KOPT-K1 (cell line): ENCODE data around the gene CALHM5.
"Not testable (repeated sequence)": the region's sequence is repeated elsewhere in the genome, so short reads cannot be mapped to it uniquely, and the experiment has no call there.

Experiments
- H3K27ac ChIP-seq: fragments of 200-600 bp; sonication (generic); 2 replicates; pipeline ENCODE4 v1.5.1; 2016; ENCODE audit warnings: antibody characterized with exemption, mild to moderate bottlenecking, low read depth, low read length; ENCODE audit not compliant: poor library complexity, severe bottlenecking
- H3K36me3 ChIP-seq: fragments of 200-600 bp; sonication (generic); 2 replicates; pipeline ENCODE4 v1.5.1; 2017; ENCODE audit warnings: antibody characterized with exemption, mild to moderate bottlenecking, low read length, moderate library complexity; ENCODE audit not compliant: insufficient read depth
- H3K9me3 ChIP-seq: fragments of 200-600 bp; sonication (generic); 2 replicates; pipeline ENCODE4 v1.5.1; 2017; ENCODE audit warnings: antibody characterized with exemption, low read length, mild to moderate bottlenecking; ENCODE audit not compliant: insufficient read depth, poor library complexity, severe bottlenecking

CALHM5 gene

DNA sequence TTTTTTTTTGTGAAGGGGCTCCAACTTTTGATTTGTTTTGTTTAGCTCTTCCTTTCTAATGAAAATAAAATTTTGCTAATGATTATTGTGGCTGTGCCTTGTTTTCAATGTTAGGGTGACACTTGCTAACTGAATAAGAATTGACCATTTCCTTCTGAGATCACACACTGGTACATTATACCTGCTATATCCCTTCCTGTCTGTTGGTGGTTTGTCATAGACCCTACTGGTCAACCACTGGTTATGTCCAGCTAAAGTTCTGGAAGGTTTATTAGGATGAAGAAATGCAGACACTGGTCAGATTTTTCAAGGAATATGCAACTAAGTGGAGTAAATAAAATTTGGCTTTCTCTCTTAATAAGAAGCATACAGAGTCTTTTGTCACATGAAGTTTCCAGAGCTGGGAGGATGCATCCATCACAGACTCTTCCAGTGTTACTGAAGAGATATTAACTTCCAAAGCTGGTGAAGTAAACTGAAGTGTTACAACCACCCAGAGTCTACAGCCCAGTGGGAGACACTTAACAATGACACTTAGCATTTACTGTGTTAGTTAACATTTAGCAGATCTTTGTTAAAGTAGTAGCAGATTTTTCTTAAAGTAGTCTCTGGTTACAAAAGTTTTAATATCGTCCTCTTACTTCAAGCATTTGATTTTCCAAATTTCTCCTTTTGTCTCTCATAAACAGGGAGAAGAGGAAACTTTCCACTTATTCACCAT is 19.7 kb upstream of the CALHM5 start:
- no peak overlapping the region for H3K27ac ChIP-seq

DNA sequence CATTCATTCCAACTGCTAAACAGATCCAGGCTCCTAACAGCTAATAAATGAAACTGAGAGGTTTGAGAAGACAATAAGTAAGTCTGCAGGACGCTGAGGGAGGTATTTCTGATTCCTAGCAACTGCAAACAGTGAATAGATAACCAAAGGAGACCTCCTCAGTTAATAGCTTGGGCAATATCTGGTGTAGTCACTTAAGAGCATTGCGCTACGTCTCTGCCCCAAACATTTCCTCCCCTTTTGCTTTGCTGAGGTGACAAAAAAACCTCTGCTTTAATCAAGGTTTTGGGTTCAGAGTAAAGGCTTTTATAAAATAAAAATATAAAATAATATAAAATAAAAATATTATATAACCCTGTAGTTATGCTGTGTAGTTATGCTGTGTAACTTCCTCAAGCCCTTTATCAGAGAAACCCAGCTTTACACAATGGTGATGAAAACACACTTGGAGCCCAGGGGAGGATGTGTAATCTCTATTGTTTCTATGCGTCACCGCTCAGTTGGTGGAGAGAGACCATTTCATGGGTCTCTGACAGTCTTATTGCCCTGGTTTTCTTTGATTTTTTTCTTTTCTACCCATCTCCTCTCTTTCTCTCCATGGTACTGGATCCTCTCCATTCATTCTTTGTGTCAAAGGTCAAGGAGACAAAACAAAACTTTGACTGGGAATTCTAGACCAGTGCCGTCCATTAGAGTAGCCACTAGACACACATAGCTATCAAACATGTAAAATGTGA is 18.9 kb upstream of the CALHM5 start:
- no peaks in the 10 kb centered on the region for H3K9me3 ChIP-seq
- no peaks in the 10 kb centered on the region for H3K36me3 ChIP-seq
- no peak overlapping the region for H3K27ac ChIP-seq

More for the DNA sequence above, 19.7 kb upstream of the CALHM5 start:
- Histone ChIP-seq H3K9me3 (no peaks in the 10 kb centered on the region), H3K36me3 (no peaks in the 10 kb centered on the region)

DNA sequence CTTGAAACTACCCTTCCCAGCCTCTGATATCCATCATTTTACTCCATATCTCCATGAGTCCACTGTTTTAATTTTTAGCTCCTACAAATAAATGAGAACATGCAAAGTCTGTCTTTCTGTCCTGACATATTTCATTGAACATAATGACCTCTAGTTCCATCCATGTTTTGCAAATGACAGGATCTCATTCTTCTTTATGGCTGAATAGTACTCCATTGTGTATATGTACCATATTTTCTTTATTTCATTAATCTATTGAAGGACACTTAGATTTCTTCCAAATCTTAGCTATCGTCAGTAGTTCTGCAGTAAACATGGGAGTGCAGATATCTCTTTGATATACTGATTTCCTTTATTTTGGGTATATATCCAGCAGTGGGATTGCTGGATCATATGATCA is 16.3 kb upstream of the CALHM5 start:
- H3K36me3 ChIP-seq, H3K9me3 ChIP-seq, H3K27ac ChIP-seq: not testable (repeated sequence)

DNA sequence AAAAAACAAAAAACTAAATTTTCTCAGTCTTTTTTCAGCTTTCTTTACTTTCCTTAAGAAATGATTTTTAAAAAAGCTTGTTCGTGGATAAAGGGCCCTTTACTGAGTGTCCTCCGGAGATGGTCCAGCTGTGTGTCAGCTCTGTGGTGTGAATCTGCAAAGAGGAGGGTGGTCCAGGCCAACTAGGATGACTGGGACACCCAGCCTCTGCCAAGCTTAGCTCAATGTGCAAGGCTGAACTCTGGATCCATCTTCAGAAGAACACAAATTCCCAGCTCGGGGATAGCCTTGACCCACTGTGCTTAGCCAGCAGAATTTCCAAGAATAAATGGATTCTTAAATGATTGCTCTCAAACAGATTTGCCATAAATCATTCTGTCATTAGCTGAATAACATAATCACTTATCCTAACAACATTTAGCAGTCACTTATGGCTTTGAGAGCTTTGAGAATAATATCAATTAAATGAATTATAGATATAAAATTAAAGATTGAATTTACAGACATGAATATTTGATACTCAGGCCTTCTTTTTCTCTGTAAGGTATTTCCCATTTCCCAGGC is 14.2 kb upstream of the CALHM5 start:
- no peaks in the 10 kb centered on the region for H3K36me3 ChIP-seq
- H3K27ac ChIP-seq: no peak overlapping the region
- no peaks in the 10 kb centered on the region for H3K9me3 ChIP-seq

DNA sequence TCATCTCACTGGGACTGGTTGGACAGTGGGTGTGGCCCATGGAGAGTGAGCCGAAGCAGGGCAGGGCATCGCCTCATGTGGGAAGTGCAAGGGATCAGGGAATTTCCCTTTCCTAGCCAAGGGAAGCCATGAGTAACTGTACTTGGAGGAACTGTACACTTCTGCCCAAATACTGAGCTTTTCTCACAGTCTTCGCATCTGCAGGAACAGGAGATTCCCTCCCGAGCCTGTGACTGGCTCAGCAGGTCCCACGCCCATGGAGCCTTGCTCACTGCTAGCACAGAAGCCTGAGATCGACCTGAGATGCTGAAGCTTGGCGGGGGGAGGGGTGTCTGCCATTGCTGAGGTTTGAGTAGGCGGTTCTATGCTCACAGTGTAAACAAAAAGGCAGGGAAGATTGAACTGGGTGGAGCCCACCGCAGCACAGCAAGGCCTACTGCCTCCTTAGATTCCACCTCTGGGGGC is 10.4 kb upstream of the CALHM5 start:
- H3K36me3 ChIP-seq: no peaks in the 10 kb centered on the region
- no peak overlapping the region for H3K27ac ChIP-seq
- no peaks in the 10 kb centered on the region for H3K9me3 ChIP-seq

DNA sequence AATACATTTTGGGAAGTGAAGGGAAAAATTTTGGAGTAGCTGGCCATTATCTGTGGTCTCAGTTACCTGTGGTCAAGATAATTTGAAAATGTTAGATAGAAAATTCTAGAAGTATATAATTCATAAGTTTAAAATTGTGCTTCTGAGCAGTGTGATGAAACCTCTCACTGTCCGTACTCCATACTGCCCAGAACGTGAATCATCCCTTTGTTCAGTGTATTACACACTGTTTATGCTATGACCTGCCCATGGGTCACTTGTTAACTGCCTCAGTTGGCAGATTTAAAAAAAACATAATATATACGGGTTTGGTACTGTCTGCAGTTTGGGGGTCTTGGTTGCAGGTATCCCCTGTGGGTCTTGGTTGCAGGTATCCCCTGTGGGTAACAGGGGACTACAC is 4.1 kb upstream of the CALHM5 start:
- Histone ChIP-seq H3K9me3 (no peaks in the 10 kb centered on the region), H3K36me3 (no peaks in the 10 kb centered on the region), H3K27ac (no peak overlapping the region)

DNA sequence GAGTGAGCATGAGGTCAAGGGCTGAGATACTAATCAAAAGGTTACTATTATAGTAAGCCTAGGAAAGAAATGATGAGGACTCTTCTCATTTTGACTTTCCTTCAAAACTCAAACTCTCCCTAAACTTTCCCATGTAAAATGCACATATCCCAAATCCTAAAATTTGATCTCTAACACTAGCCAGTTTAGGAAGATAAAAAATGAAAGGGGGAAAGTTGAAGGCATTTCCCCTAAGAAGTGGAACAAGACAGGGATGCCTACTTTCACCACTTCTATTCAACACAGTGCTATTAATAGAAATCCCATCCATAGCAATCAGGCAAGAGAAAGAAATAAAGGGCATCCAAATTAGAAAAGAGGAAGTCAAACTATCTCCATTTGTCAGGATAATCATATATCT is 2.9 kb upstream of the CALHM5 start:
- H3K36me3 ChIP-seq: no peaks in the 10 kb centered on the region
- no peak overlapping the region for H3K27ac ChIP-seq
- H3K9me3 ChIP-seq: no peaks in the 10 kb centered on the region

DNA sequence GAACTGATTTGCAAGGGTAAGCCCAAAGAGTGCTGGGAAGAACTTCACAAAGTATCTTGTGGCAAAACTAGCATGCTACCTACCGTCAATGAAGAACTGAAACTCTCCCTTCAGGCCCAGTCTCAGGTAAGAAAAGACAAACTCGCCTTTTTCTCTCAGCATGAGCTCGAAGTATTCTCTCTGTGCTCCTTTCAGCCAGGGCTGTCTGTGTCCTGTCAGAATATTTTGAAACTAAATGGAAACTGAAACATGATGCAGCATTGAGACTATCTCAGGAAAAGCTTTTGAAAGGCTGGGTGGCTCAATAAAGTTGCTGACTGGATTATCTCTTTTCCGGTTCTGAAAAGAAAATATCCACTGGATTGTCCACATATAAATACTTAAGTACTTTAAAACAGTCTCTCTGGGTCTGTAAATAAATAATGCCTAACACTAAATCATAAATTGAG is 696 bp downstream of the CALHM5 start:
- Histone ChIP-seq H3K36me3 (no peaks in the 10 kb centered on the region), H3K27ac (no peak overlapping the region), H3K9me3 (no peaks in the 10 kb centered on the region)

DNA sequence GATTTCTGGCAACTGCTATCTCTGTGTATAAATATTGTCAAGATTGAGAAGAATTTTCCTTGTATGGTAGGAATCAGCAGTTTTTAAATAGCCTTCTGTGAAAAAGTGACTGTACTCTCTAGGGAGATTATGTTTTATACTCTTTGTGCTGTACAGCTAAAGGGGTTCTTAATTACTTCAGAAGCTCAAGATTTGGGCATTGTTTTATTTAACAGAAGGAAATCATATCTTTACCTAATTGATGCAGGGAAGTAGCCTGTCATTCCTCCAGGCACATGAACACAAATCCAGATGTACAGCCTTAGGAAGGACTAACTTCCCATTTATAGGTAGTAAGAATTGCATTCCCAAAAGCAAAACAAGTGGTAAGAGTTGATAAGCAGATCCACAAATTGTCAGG is 1.3 kb downstream of the CALHM5 start:
- no peaks in the 10 kb centered on the region for H3K36me3 ChIP-seq
- no peaks in the 10 kb centered on the region for H3K9me3 ChIP-seq
- no peak overlapping the region for H3K27ac ChIP-seq

DNA sequence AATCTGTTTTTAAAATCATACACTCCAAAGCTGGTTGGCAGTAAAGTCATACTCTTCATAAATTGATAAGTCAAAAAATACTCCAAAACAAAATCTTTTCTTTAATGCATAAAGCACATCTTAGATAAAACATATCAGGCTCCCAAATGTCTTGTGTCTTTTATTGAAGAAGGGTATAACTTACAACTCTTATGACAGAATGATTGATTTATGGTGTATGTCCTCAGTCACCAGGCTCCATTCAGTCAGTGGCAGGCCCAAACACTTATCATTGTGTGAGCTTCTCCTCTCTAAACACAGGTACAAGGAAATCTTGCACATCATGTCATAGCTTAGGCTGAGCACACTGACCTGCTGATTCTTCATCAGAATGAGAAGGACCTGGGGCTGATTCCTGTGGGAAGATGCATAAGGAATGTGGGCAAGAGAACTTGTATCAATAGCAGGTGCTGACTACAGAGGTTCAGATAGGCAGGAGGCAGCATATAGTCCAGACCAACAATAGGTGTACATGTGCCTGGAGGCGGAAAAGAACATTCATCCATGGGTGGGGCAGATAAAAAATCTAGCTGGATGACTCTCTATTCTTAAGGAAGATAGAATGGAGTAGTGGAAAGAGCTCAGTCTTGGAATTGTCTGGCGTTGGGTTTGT is 1.9 kb downstream of the CALHM5 start:
- Histone ChIP-seq H3K9me3 (no peaks in the 10 kb centered on the region), H3K27ac (no peak overlapping the region), H3K36me3 (no peaks in the 10 kb centered on the region)

DNA sequence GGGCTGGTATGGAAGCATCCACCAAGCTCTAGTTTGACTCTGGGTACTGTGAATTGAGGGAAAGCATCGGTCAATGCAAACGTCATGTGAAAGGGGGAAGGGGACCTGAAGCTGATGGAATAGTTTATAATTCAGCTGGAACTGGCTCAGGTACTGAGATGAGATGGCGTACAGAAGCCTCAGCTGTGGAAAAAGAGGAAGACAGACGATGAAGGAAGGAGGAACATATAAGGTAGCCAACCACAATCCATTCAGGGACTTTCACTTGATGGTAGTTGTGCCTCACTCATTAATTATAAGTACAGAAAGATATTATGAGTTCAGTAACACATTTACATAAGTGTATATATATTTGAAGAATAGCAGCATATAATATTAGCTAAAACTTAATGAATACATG is 2.7 kb downstream of the CALHM5 start:
- no peak overlapping the region for H3K27ac ChIP-seq
- no peaks in the 10 kb centered on the region for H3K36me3 ChIP-seq
- no peaks in the 10 kb centered on the region for H3K9me3 ChIP-seq

DNA sequence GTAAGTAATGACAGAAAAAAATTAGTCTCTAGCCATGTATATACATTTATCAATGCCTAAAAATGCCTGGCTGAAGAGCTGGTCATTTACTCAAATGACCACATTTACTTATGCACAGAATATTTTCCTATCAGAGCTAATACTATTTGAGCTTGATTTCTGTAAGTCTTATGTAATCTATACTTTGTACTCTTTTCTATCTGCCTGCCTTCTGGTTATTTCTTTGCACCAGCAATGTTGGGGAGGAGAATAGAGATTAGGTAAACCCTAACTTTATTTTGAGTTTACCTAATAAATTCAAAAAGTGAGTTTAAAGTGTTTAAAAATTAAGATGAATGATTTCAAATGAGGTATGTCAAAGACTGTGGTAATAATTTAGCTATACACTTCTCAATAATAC is 3.7 kb downstream of the CALHM5 start:
- no peaks in the 10 kb centered on the region for H3K9me3 ChIP-seq

DNA sequence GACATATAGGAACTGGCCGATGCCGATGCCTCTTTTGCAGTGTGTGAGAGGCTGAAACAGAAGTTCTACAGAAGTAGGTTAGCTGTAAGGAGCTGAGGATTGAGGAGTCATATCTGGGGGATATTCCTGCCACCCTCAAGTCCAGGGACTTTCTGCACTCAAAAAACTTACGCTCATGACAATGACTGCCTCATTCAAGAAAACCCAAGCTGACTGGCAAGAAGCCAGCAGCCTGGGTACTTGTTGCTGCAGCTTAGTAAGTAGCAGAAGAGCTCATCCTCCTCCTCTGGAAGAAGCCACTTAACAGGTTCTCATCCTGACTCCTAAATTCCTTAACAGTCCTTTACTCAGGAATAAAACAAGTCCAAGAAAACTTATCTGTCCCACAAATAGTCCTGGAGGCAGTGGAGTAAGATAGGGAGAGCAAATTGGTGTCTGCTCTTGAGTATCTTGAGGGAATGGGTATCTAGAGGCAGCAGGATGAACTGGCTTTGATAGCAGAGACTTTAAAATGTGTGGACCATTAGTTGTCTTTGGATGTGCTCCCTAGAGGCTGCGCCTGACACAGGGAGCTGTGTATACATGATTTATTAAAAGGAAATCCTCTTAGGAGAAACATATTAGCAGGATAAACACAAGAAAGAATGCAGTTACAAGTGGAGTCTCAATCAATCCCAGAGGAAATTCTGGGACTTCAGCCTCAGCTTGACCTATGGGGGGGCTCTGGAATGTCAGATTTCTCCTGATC is 7.4 kb downstream of the CALHM5 start:
- Histone ChIP-seq H3K36me3 (no peaks in the 10 kb centered on the region), H3K27ac (no peak overlapping the region), H3K9me3 (no peaks in the 10 kb centered on the region)

More for the DNA sequence above, 3.7 kb downstream of the CALHM5 start:
- Histone ChIP-seq H3K27ac (no peak overlapping the region), H3K36me3 (no peaks in the 10 kb centered on the region)

DNA sequence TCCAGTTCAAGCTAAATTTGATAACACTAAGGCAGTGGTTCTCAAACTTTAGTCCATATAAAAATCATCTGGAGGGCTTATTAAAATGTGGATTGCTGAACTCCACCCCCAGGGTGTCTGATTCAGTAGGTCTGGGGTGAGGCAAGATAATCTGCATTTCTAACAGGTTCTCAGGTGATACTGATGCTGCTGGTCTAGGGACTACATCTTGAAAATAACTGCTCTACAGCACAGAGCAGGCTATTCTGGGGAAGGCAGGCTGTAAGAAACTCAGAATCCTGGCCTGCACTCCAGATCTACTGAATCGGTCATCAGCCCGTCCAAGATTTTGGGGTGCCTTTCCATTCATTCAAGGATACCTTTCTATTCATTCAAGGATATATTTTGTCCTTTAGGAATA is 11.5 kb downstream of the CALHM5 start:
- Histone ChIP-seq H3K27ac (no peak overlapping the region), H3K9me3 (no peaks in the 10 kb centered on the region), H3K36me3 (no peaks in the 10 kb centered on the region)

DNA sequence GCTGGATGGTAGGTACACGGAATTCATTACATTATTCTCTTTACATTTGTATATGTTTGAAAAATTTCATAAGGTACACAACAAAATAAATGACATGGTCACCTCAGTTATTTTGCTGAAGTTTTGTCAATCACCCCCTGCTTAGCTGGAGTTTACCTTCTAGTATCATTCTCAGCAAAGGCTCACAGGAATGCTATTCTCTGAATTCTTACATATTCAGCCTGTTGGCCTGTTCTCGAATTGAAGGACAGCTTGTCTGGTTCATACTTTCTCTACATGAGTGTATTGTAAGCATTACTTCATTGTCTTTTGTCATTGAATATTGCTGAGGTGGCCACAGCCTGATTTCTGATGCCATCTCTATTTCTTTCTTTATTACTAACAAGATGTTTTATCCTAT is 12.8 kb downstream of the CALHM5 start:
- Histone ChIP-seq H3K27ac (no peak overlapping the region), H3K36me3 (no peaks in the 10 kb centered on the region), H3K9me3 (no peaks in the 10 kb centered on the region)
